Mucosa of descending colon (tissue), 3 donors: ENCODE results near the gene LURAP1L. TPM values are rescaled to one million over a fixed set of nuclear protein-coding genes. Genes with fewer than 3 reads are reported as not detected.

ENCODE experiments used
- ATAC-seq: fragments of 200-7000 bp; cut with Tn5 transposase; one replicate; pipeline ENCODE4 v1.9.1; 2020; ENCODE audit warnings: mild to moderate bottlenecking, moderate library complexity
- DNase-seq, 3 donors: peaks; one replicate each; pipeline ENCODE4 v3.0.0-alpha.2; 2020
- H3K36me3 ChIP-seq: fragments of 200-600 bp; one replicate; pipeline ENCODE4 v1.8.0; 2021; ENCODE audit warnings: low read depth, mild to moderate bottlenecking
- H3K4me1 ChIP-seq: fragments of 200-600 bp; one replicate; pipeline ENCODE4 v1.8.0; 2021; ENCODE audit warnings: low read depth, mild to moderate bottlenecking
- H3K4me3 ChIP-seq: fragments of 200-600 bp; one replicate; pipeline ENCODE4 v1.8.0; 2021; ENCODE audit warnings: mild to moderate bottlenecking
- H3K9me3 ChIP-seq: fragments of 200-600 bp; one replicate; pipeline ENCODE4 v1.8.0; 2021; ENCODE audit warnings: mild to moderate bottlenecking
- CTCF ChIP-seq: fragments of 200-600 bp; IDR thresholded peaks from one replicate; pipeline ENCODE4 v1.8.0; 2022; ENCODE audit warnings: antibody characterized with exemption, mild to moderate bottlenecking
- intact Hi-C, 2 donors: fragments of 100-400 bp; cut with DNase I in 1 of 2; cut with micrococcal nuclease in 1 of 2; formaldehyde crosslinking; loops; one replicate each; pipeline versions ENCODE4 v1.11.0 to v1.11.1; 2022; cut with DNase I, micrococcal nuclease
- total RNA-seq, 3 donors: library from RNA; stranded (reverse); fragmentation: NEBNext Ultra II Directional in 2 of 3; extraction: Animal tissue kit (Norgen Biotek cat#: 25700) in 2 of 3; gene quantifications; one replicate each; pipeline versions ENCODE4 v1.2.1 to v1.2.4, GENCODE V29; 2021 to 2023
- donor health status: DM: no; HTN: no; CAD: no; lungs with moderate emphysema.
- donor health status: DM: no; HTN: no; CAD: no.
- donor health status: DM: no; HTN: yes; CAD: no.

The LURAP1L gene
- total RNA-seq, 3 donors from 2014 or later, result 22.3 to 31.8 (median 31.0) TPM

- Histone ChIP-seq H3K4me3 (no peak overlapping the region), H3K9me3 (no peaks in the 10 kb centered on the region), H3K4me1 (peaks cover 32% of the 10 kb centered on the region), H3K36me3 (no peaks in the 10 kb centered on the region)
- DNase-seq, result no peak
- intact Hi-C loops, result no loop called here
- no peak for ATAC-seq
- TF ChIP-seq CTCF, result no peak
These were observed 38.7 kb downstream of the LURAP1L start for GRCh38 chr9:12813533-12813932.

- DNase-seq, result peak; percentile 48 to 61 (median 50)
- peak; percentile 73 for ATAC-seq
- no peak for TF ChIP-seq CTCF
- Histone ChIP-seq H3K4me3 (no peak overlapping the region), H3K36me3 (no peaks in the 10 kb centered on the region), H3K4me1 (peaks cover 35% of the 10 kb centered on the region), H3K9me3 (no peaks in the 10 kb centered on the region)
- intact Hi-C loops, result no loop called here
These were observed 39.4 kb downstream of the LURAP1L start for GRCh38 chr9:12813960-12814876.

DNA sequence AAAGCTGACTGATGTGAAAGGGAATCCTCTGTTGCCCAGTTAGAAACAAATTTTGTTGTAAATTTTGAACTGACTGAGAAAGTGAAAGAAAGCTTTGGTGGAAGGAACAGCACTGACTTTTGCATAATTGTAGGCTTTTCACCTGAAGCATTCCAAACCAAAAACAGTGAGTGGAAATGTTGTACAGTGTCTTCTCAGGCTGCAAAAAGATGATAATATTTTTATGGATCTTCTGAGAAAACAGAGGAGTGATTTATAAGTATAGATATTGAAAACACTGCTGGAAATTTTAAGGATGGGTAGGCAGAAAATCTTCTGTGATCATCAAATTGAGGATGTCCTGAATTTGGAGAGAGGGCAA, 40.0 kb downstream of the LURAP1L start:
- no peak for TF ChIP-seq CTCF
- intact Hi-C loops, result no loop called here
- H3K4me1 ChIP-seq, result peaks cover 35% of the 10 kb centered on the region
- H3K9me3 ChIP-seq, result no peaks in the 10 kb centered on the region
- DNase-seq, result no peak
- no peak for ATAC-seq
- no peak overlapping the region for H3K4me3 ChIP-seq
- no peaks in the 10 kb centered on the region for H3K36me3 ChIP-seq

- peaks cover 35% of the 10 kb centered on the region for H3K4me1 ChIP-seq
- TF ChIP-seq CTCF, result no peak
- no peaks in the 10 kb centered on the region for H3K36me3 ChIP-seq
- ATAC-seq (no peak), DNase-seq (no peak)
- H3K4me3 ChIP-seq, result no peak overlapping the region
- intact Hi-C loops, result no loop called here
- H3K9me3 ChIP-seq, result no peaks in the 10 kb centered on the region
These were observed 41.1 kb downstream of the LURAP1L start for GRCh38 chr9:12815888-12816287.

DNA sequence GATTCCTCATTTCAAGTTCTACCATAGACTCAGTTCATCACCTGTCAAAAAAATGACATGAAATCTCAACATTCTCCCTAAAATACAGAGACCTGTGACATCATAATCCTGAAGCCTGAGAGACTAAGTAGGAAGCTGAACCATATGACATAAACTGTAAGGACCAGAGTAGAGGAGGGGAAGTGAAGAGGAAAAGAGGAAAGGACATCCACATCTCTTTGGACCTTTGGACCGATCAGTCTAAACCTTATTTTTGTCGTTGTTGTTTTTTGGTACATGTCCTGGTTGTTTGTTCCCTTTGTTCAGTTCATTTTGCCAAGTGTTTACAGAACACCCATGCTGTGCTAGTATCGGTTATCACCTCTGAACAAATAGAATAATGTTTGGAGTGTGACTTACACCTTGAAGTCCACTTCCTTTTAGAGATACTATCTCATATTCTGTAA, 41.9 kb downstream of the LURAP1L start:
- H3K4me1 ChIP-seq, result peaks cover 35% of the 10 kb centered on the region
- no peaks in the 10 kb centered on the region for H3K9me3 ChIP-seq
- TF ChIP-seq CTCF, result no peak
- no peak overlapping the region for H3K4me3 ChIP-seq
- H3K36me3 ChIP-seq, result no peaks in the 10 kb centered on the region
- no peak for DNase-seq
- ATAC-seq, result peak; percentile 48
- intact Hi-C loops, result no loop called here
